Measurements from ENCODE around the gene SORCS3.

GRCh38 chr10:104615136-104615535, 26.0 kb upstream of the SORCS3 start:
- TF ChIP-seq CTCF (IDR thresholded peaks at IDR 0.05; ENCODE audit: borderline replicate concordance, extremely low read depth, low read length, poor library complexity, severe bottlenecking) (no peak), EZH2 (IDR thresholded peaks at IDR 0.05; ENCODE audit: borderline replicate concordance, low read depth, low read length, severe bottlenecking) (no peak)
